Cardiac muscle cell (in vitro differentiated cells and primary cell): ENCODE data around the gene ADK. TPM values are rescaled to one million over a fixed set of nuclear protein-coding genes. Genes with fewer than 3 reads are reported as not detected.

Experiments used
- DNase-seq, 2 donors: peaks; one replicate each; pipeline versions ENCODE4 v3.0.0 to v3.0.0-alpha.2; 2010 to 2017; ENCODE audit warnings: low read depth in 1 of 2, low spot score in 1 of 2
- H3K27ac ChIP-seq: fragments of 200-600 bp; sonication (generic); 2 replicates; pipeline ENCODE4 v1.5.1; 2016
- H3K27me3 ChIP-seq: fragments of 200-600 bp; sonication (generic); 2 replicates; pipeline ENCODE4 v1.6.0; 2016; ENCODE audit warnings: control low read depth
- H3K36me3 ChIP-seq: fragments of 200-600 bp; sonication (generic); 2 replicates; pipeline ENCODE4 v1.5.1; 2016; ENCODE audit warnings: control low read depth
- H3K4me1 ChIP-seq: fragments of 200-600 bp; sonication (generic); 2 replicates; pipeline ENCODE4 v1.8.1; 2017; ENCODE audit warnings: low read depth, mild to moderate bottlenecking, mixed run types
- H3K4me3 ChIP-seq: fragments of 200-600 bp; sonication (generic); 2 replicates; pipeline ENCODE4 v1.5.1; 2016; ENCODE audit warnings: mild to moderate bottlenecking
- H3K9me3 ChIP-seq: fragments of 200-600 bp; sonication (generic); 2 replicates; pipeline ENCODE4 v1.5.1; 2017; ENCODE audit warnings: low read depth, mild to moderate bottlenecking, control low read depth
- CTCF ChIP-seq: IDR thresholded peaks from 2 replicates; pipeline ENCODE4 v1.5.1; 2012; ENCODE audit warnings: low read depth, mild to moderate bottlenecking, low read length
- polyA plus RNA-seq: library from polyadenylated mRNA; unstranded; fragments of >200 nt; fragmentation: Nextera tagmentation; extraction: Ambion mirVana; gene quantifications from 2 replicates; pipeline ENCODE4 v1.2.1, GENCODE V29; 2016
- total RNA-seq: library from RNA; depleted of rRNA; stranded (reverse); fragments of >200 nt; gene quantifications from 2 replicates; pipeline ENCODE4 v1.2.3, GENCODE V29; 2016

ADK gene
- total and polyA plus RNA-seq, 2 experiments from 2014 or later: 24.8 to 57.4 TPM

DNA sequence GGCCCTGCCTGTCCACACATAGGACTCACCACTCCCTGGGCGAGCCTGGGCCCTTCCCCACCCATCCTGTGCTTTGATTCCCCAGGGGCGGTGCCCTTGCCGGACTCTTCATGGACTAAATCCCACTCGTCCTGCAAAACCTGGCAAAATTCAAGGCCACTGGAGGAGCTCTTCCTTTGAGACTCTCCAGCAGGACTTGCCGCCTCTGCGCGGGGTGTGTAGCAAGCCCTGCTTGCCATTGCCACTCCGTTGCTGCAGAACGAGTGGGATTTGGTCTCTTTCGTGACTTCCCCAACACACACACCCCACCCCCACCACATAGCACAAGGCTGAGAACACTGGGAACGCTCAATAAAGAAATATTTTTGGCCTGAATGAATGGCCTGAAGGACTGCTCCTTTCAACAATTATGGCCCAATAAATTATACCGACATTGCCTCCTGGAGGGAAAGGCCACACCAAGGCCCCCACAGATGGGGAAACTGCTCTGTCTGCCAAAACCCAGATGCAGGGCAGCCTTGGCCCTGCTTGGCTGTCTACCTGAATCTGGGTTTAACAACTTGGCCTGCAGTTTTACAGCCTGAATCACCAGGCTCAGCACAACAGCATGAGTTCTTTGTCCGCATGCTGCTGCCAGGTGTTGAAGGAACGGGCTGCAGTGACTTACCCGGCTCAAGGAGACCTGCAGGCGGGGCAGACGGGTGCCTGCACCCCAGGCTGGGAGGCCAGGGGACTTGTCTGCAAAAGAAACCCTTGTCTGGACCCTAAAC is 602.6 kb downstream of the ADK start:
- no peaks in the 10 kb centered on the region for H3K27me3 ChIP-seq
- no peaks in the 10 kb centered on the region for H3K9me3 ChIP-seq
- DNase-seq: no peak
- H3K36me3 ChIP-seq: no peaks in the 10 kb centered on the region
- no peaks in the 10 kb centered on the region for H3K4me1 ChIP-seq
- no peak for TF ChIP-seq CTCF
- H3K27ac ChIP-seq: no peak overlapping the region
- no peak overlapping the region for H3K4me3 ChIP-seq

- Histone ChIP-seq H3K36me3 (no peaks in the 10 kb centered on the region), H3K27me3 (no peaks in the 10 kb centered on the region), H3K27ac (no peak overlapping the region), H3K4me3 (no peak overlapping the region), H3K9me3 (no peaks in the 10 kb centered on the region), H3K4me1 (no peaks in the 10 kb centered on the region)
- TF ChIP-seq CTCF: no peak
- no peak for DNase-seq
Observed at GRCh38 chr10:74754381-74754821, 603.4 kb downstream of the ADK start.

DNA sequence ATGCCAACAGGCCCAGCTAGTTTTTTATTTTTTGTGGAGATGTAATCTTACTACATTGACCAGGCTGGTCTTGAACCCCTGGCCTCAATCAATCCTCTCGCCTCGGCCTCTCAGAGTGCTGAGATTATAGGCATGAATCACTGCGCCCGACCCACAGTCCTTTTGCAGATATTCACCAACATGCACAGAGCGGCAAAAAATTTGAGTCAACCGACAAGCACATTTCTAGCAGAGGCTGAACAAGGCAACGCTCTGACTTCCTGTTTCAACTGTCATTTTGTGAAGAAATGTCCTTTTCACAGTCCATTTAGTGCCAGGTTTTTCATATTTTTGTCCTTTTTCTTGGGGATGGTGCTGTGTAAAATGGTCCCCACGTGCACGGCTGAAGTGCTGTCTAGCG is 604.3 kb downstream of the ADK start:
- Histone ChIP-seq H3K4me1 (no peaks in the 10 kb centered on the region), H3K27me3 (no peaks in the 10 kb centered on the region), H3K9me3 (no peaks in the 10 kb centered on the region), H3K36me3 (no peaks in the 10 kb centered on the region), H3K4me3 (no peak overlapping the region), H3K27ac (no peak overlapping the region)
- DNase-seq: no peak
- TF ChIP-seq CTCF: no peak

Other genes with a start within 250 kb of the ADK start
- 3.8 and 5.4 TPM in 2 replicates for gene PLAU, start 240.1 kb upstream of the ADK start, total RNA-seq
- 4.0 and 4.1 TPM in 2 replicates for gene PLAU, start 240.1 kb upstream of the ADK start, polyA plus RNA-seq
- 130 and 167 TPM in 2 replicates for gene VCL, start 153.1 kb upstream of the ADK start, total RNA-seq
- 118 and 162 TPM in 2 replicates for gene VCL, start 153.1 kb upstream of the ADK start, polyA plus RNA-seq
- 21.8 and 25.7 TPM in 2 replicates for gene AP3M1, start 393 bp upstream of the ADK start, total RNA-seq
- gene AP3M1, start 393 bp upstream of the ADK start, polyA plus RNA-seq: 32.6 and 43.8 TPM in 2 replicates